Measurements from ENCODE around the gene KCTD3.

KCTD3 gene

GRCh38 chr1:215566556-215567490 is at the start of gene KCTD3:
KCTD3 (plus strand) TSS chr1:215567304; CDS start chr1:215567686, 382 bp downstream.
- DNase-seq = peak; percentile 74

GRCh38 chr1:215517441-215517891 is 49.6 kb upstream of the KCTD3 start:
- no peak for DNase-seq

- DNase-seq = no peak
These were observed 48.5 kb upstream of the KCTD3 start for GRCh38 chr1:215518594-215518993.

DNA sequence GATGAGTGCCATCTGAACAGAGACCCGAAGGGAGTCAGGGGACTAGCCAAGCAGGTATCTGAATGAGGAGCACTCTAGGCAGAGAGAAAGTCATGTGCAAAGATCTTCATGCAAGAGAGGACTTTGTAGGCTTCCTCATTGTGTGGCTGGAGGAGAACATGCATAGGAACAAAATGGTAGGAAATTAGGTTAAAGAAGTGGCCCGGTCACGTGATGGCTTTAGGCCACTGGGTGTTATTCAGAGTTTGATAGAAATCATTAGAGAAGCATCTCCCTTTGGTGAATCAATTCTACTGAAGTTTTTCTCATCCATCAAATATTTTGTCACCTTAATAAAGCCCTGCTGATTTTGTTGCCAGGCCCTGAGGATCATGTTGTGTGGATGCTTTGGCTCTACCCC is 45.8 kb upstream of the KCTD3 start:
- no peak for DNase-seq

DNA sequence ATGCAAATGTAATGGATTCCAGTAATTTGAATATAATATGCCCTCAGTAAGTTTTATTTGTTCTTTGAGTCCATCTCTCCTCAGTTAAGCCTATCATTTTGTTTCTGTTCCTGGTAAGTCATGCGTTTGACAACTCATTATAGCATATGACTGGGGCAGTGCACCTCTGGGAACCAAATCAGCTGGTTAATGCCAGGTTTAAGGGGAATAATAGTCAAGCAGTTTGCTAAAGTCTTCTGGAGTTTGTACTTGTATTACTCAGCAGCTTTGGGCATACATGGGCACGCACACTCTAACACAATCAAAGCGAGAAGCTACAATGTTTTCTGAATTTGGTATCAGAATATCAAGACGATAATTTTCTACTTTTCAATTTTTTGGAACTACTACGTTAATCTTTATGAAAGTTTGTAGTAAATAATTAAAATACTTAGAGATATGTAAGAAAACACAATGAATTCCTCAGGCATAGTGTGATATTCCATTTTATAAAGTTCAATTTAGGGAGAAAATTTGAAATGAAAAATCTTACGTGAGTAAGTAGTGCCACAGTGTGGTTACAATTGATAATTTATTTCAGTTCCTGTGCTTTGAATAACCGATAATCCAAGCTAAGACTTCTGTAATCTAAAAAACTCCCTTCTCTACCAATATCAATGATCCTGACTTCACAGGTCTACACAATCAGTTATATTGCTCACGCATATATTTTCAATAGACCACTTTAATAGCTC is 43.8 kb upstream of the KCTD3 start:
- no peak for DNase-seq

DNA sequence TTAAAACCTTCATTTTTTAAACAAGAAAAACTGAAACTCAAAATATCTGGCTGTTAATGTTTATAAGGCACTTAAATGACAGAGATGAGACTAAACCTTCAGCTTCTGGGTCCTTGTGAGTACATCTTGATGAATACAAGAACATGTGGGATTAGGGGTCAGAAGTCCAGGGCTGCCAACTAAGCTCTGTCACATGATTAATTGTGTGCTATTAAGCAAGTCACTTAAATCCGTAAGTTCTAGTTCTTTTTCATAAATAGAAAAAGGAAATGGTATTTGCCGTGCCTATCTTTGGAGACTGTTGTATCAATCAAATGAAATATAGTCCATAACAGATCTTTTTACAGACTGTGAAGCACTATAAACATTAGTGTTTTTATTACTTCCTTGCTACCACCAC is 43.2 kb upstream of the KCTD3 start:
- DNase-seq = no peak

DNA sequence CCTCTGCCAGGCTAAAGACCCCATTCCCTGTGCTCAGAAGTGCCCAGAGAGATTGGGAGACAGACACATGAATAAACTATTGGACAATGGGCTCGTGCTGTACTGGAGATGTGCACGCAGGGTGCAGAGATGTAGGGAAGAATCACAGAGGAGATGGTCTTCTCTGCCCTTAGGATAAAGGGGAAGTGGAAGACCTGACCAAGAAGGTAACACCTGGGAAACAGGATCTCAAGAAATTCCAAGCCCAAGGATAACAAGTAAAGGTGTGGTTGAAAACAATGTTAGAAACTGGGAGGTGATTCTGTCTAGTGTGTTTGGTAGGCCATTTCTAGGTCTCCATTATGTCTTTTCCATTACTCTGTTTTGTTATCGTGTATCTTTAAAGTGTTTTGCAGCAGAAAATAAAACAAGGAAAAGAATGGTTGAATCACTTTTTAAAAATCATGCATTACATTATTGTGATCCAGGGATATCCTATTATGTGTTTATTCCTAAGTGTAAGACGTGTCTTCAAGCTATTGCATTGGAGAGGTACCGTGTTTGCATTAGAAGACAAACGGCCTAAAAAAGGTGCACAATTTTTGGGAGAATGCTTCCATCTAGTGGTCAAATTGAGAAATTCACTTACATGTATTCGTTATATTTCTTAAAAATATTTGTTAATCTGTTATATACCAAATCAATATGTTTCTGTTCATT is 40.8 kb upstream of the KCTD3 start:
- no peak for DNase-seq

- no peak for DNase-seq
These were observed 40.3 kb upstream of the KCTD3 start for GRCh38 chr1:215526846-215527151.

DNA sequence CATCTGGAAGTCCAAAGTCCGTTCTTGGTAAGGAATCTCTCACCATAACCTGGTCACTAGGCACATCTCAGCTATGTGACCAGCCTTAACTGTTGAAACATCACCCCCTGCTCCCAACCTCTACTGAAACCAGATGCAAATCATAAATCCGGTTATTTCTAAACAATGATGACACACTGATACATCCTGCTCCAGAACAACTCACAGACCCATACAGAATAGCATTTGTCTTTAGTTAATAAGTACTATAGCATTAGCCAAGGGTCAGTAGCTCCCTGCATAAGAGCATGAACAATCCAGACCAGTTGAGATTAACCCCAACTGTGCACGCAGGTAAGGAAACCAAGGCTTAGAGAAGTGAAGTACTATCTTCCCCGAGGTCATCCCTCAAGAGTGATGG is 38.0 kb upstream of the KCTD3 start:
- no peak for DNase-seq

DNA sequence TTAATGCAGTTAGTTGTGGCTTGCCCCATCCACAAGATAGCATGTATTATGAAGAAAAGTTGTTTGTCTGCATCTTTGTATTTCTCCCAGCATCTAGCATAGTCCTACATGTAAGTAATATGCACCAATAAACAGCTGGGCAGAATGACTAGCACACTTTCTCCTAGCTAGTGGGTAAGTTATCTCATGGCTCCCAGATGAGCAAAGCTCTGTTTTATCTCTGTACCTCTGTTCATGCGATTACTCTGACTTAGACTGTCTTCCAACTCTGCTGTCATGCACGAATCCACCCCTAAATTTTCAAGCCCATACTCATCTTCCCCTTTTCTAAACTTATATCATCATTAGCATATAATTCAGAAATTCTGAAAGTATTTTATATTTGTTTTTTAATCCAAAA is 37.5 kb upstream of the KCTD3 start:
- no peak for DNase-seq

DNA sequence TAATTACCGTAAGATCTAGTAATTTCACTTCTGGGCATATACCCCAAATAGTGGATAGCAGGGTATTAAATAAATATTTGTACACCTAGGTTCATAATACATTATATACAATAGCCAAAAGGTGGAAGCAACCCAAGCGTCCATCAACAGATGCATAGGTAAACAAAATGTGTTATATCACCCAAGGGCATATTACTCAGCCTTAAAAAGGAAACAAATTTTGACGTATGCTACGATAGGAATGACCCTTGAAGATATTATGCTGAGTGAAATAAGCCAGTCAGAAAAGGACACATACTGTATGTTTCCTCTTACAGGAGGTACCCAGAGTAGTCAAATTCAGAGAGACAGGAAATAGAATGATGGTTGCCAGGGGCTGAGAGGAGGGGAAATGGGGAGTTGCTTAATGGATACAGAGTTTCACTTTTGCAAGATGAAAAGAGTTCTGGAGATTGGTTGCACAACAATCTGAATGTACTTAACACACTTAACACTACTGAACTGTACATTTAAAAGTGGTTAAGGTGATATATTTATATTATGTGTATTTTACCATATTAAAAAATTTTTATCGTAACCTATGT is 36.6 kb upstream of the KCTD3 start:
- no peak for DNase-seq

DNA sequence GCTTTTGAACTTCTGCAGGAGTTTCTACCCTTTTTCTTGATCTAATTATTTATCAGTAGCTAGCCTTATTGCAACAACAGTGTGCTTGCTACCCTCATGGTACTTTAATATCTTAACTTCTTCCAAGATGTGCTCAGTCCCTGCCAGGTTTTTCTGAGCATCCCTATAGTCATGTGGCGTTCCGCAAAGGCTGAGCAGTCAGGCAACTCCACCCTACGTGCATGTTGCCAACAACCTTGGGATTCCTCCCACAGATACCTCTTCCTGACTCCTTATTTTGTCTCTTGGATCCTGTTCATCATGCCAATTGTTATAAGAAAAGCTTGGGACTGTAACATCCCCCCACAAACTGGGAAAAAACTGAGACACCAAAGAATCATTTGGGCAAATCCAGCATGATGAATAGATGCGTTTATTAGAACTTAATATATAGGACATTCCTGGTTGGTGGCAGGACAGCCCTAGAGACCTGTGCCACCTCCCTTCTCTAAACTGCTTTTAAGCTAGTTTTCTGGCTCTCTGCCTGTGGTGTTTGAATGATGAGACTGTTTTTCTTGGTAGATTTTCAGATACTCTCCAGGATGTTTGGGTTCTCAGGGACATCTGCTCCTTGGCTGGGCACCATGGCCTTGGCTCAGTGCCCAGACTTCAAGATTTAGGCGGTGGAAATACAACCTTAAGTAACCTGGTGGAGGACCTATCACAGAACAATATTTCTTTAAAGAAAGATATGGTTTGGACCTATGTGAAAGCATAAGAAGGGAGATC is 27.1 kb upstream of the KCTD3 start:
- DNase-seq = no peak

DNA sequence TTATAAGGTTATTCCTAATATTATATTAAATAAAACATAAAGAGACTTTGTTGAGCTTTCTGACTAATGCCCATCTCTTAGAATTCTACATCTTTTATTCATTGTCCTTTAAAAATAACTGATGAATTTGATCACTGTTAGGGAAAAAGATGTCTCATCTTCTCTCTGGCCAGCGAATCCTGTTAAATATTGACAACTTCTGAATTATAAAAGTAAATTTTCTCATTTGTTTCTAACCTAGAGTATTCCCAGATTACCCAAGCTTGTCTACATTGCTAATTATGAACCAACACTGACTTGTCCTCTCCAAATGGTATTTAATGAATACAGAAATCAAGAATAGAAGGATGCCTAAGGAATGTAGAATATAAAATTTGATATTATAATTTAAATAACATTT is 24.8 kb upstream of the KCTD3 start:
- DNase-seq = no peak

- DNase-seq = no peak
These were observed 23.9 kb upstream of the KCTD3 start for GRCh38 chr1:215543191-215543606.

- no peak for DNase-seq
These were observed 23.3 kb upstream of the KCTD3 start for GRCh38 chr1:215543806-215544205.

- DNase-seq = no peak
These were observed 22.5 kb upstream of the KCTD3 start for GRCh38 chr1:215544566-215544965.

DNA sequence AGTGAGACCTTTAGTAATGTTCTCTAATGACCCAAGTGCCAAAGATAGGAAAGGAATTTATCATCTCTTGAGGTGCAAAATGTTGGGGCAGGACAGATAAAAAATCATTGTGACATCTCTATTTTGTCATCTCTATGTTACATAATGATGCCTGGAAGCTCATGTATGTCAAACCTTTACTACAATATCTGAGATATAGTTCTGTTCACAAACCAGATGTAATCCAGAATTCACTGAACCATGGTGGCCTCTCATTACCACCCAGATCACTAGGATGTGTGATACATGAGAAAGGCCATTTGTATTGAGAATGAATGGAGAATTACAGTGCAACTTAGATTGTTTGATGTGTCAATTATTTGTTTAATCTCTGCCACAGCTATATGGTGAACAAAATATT is 22.0 kb upstream of the KCTD3 start:
- no peak for DNase-seq

- DNase-seq = no peak
These were observed 20.1 kb upstream of the KCTD3 start for GRCh38 chr1:215547011-215547410.

- DNase-seq = no peak
These were observed 15.3 kb upstream of the KCTD3 start for GRCh38 chr1:215551806-215552205.

GRCh38 chr1:215554865-215555264 is 12.2 kb upstream of the KCTD3 start:
- no peak for DNase-seq

- no peak for DNase-seq
These were observed 11.6 kb upstream of the KCTD3 start for GRCh38 chr1:215555531-215555930.

GRCh38 chr1:215556996-215557395 is 10.1 kb upstream of the KCTD3 start:
- no peak for DNase-seq
